M059J (cell line): ENCODE measurements around the gene GREB1L. TPM values are rescaled to one million over a fixed set of nuclear protein-coding genes. Genes with fewer than 3 reads are reported as not detected.
"Not testable (repeated sequence)": the region's sequence is repeated elsewhere in the genome, so short reads cannot be mapped to it uniquely, and the experiment has no call there.

Experiments used
- DNase-seq: peaks from one replicate; pipeline ENCODE4 v3.0.0-alpha.2; 2012; ENCODE audit warnings: low read depth
- total RNA-seq: library from RNA; depleted of rRNA; stranded (reverse); fragments of >200 nt; shearing (Covaris generic); gene quantifications from 2 replicates; pipeline ENCODE4 v1.2.3, GENCODE V29; 2014

The GREB1L gene
- total RNA-seq, 1 experiment from 2014 or later, result 8.9 TPM

DNA sequence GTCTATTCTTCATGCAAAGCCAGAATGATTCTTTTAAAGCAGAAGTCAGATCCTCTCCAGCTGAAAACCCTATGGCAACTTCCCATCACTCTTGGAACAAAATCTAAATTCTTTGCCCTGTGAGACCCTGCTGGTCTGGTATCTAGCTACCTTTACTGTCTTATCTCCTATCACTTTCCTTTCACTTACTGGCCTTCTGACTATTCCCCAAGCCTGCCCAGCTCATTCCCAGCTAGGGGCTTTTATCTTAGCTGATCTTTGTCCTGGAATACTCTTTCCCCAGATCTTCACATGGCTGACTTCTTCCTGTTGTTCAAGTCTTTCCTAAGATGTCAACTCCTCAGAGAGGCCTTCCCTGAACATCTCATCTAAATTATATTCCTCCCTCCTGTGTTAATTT, 63.6 kb downstream of the GREB1L start:
- no peak for DNase-seq

DNA sequence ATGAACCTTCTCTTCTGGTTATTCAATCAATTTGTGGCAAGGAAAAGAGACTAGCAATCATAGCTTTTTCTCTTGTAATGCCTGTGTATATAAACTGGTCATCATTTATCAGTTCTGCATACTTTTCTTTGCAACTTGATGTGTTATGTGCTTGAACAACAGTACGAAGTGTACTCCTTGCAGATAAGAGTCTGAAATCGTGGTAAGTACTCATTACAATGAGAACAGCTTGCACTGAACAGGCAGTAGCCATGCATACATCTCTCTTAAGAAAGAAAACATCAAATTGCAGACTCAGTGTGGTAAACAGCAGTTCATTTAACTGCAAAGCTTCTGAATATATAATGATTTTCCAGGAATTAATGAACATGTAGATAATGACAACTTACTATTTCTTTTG, 64.3 kb downstream of the GREB1L start:
- DNase-seq, result no peak

DNA sequence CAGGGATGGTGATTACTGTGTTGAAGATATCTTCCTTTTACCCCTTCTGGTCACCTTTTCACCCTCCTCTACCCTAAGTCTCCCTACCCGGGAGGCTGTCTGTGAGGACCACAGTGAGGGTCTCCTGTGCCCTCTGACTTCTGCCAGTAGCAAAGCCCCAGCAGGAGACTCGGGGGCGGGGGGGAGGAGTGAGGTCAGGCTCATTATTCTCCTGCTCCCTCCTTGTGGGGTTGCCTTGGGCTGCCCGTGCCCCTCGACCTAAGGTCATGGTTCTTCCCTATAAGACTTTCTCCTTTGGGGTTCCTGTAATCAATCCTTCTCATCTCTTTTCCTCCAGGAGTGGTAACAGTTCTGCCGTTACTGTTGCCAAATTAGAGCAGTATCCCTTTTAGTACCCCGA, 65.5 kb downstream of the GREB1L start:
- no peak for DNase-seq

- no peak for DNase-seq
Observed at GRCh38 chr18:21309248-21309647, 67.2 kb downstream of the GREB1L start.

DNA sequence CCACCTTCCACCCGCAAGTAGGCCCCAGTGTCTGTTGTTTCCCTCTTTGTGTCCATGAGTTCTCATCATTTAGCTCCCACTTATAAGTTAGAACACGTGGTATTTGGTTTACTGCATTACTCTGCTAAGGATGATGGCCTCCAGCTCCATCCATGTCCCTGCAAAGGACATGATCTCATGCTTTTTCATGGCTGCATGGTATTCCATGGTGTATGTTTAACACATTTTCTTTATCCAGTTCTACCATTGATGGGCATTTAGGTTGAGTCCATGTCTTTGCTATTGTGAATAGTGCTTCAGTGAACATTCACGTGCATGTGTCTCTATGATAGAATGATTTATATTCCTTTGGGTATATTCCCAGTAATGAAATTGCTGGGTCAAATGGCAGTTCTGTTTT, 69.9 kb downstream of the GREB1L start:
- DNase-seq, result not testable (repeated sequence)

DNA sequence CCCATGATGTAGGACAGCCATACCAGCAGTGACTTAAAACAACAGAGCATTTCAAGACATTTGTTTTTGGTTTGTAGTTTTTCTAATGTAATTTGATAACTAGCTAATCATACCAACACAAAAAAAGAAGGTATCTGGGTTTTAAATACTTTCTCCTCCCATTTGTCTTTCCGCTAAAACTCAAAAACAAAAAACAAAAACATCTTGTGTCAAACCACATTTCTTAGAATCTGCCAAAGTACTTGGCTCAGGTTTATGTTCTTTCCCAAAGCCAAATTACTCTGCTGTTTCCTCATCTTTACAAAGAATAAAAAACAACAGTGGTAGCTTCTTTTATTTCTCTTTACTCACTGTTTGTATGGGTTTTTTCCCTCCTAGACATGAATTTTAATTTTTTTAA, 71.5 kb downstream of the GREB1L start:
- peak; percentile 22 for DNase-seq

- DNase-seq, result peak; percentile 79
Observed at GRCh38 chr18:21314724-21315123, 72.7 kb downstream of the GREB1L start.

- DNase-seq, result not testable (repeated sequence)
Observed at GRCh38 chr18:21315126-21315525, 73.1 kb downstream of the GREB1L start.

- DNase-seq, result peak; percentile 69
Observed at GRCh38 chr18:21315741-21316197, 73.7 kb downstream of the GREB1L start.

DNA sequence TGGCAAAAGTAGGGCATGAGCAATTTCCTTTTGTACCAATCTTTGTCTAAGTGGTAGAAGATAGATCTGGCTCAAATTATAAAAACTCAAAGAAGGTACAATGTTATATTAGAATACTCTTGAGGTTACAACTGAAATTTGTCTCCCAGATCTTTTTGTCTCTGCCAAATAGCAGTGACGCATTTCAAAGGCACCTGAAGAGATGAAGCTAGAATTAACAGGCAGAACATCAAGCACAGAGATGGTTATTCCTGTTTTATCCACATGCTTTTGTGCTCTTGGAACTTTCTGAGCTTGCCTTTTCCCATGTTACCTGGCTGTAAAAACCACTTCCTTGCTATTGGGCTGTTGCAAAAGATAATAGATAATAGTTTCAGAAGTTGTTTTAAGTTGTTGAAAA, 74.3 kb downstream of the GREB1L start:
- DNase-seq, result peak; percentile 84

GRCh38 chr18:21321711-21322110, 79.7 kb downstream of the GREB1L start:
- no peak for DNase-seq

- DNase-seq, result no peak
Observed at GRCh38 chr18:21327101-21327500, 85.1 kb downstream of the GREB1L start.

GRCh38 chr18:21330122-21330701, 88.2 kb downstream of the GREB1L start:
- peak; percentile 97 for DNase-seq

GRCh38 chr18:21331065-21331464, 89.0 kb downstream of the GREB1L start:
- no peak for DNase-seq

DNA sequence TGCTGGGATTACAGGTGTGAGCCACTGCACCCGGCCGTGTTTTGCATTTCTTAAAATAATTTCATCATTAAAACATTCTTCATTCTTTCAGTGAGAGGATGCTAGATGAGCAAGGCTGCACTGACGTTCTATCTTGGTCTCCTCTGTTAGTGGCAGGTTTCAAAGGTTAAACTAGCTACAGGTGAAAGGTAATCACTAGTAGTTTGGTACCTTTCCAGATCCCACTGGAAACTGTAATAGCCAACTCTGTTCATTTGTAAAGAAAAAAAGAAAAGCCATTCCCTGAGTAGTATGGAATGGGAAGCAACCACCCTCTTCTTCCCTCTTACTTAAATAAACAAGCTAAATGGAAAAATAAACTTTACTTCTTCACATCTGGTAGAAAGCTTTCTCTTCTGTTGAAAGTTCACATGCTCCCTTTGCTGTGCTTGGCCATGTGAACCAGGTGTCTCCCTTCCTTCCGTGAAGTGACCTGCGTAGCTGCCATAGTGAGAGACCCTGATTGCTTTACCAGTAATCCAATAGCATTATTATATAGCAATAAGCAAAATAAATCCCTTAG, 94.0 kb downstream of the GREB1L start:
- DNase-seq, result no peak

DNA sequence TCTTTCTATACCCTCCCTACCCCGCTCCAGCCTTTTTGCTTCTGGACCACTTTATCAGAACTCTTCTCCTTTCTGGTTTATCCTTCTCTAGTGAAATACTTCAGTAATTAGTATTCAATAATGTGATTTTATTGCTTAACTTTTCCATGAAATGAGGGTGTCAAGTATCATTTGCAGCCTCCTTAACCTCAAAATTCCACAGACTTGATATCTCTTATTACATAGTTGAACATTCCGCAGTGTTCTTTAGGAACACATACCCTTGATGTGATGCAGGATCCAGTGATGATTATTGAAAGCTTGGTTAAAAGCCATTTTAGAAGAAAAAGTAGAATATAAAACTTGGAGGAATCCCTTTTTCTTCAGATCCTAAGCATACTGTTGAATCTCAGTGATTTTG, 94.8 kb downstream of the GREB1L start:
- DNase-seq, result no peak

GRCh38 chr18:21341141-21341540, 99.1 kb downstream of the GREB1L start:
- peak; percentile 74 for DNase-seq

GRCh38 chr18:21342372-21342771, 100.3 kb downstream of the GREB1L start:
- DNase-seq, result no peak

DNA sequence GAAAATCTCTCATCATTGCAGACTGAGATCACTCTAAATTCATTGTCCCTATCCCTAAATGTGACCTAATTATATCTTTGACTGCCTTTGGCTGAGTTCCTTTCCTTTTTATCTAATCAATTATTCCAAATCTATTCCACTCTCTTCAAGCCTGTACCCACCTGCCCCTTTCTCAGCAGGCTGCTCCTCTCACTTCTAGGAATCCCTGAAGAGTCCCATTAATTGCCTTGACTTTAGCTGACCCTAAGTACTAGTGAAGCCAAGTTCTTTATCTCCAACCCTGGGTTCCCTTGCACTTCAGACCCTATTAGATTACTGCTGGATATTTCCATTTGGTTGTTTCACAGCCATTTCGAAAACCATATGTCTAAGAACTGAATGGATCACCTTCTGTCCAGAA, 102.8 kb downstream of the GREB1L start:
- no peak for DNase-seq

DNA sequence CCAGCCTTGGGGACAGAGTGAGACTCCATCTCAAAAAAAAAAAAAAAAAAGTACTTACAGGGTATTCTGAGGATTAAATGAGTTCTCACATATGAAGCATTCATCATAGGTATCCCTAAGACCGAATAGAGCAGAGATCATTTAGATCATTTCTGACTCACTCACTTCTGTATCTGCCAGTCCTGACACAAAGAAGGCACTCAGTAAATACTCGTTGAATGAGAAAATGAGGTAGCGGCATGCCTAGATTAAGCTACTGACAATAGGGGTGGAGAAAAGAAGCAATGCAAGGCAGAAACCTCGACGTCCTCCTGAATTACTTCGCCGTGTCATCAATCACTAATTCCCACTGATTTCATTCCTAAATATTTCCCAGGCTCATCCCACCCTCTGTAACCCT, 103.8 kb downstream of the GREB1L start:
- no peak for DNase-seq

DNA sequence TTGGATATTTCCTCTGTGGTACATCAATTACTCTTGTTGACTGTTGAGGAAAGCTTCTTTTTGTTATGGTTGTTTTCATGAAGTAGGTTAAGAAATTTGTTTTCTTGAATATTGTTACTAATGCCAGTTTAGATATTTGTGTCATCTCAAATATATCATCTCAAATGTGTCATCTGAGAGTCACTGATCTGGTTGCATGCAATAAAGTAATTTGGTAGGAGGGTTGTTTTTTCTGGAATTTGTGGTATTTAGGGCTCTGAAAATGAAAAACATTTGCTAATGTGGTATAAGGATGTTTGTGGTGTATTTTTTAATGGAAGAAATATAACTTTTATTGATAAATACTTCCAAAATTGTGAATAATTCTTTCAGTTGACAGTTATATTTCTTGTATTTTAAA, 117.7 kb downstream of the GREB1L start:
- DNase-seq, result peak; percentile 23

DNA sequence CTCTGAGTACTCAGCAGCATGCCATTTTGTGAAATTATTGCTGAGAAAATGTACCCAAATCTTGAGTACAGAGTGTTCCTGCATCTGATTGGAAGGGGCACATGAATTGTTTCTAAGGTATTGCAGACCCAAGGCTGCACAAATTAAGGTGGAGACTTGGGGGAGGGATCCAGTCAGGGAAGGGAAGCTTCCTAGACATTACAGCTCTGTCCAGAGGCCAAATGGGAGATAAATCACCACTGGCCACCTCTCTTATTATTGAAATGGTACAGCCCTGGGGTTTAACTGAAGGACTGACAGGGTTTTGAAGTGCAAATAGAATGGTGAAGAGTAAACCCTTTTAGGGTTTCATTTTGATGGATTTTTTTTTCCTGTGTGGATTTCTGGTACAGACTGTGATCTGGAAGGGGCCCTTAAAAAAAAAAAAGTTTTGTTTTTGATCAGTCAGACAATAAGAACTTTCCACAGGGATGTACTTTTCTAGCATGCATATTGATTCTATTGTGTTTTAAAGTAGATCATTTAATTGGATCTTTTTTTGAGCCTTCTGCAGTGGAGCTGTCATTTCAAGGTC, 119.4 kb downstream of the GREB1L start:
- DNase-seq, result peak; percentile 39

DNA sequence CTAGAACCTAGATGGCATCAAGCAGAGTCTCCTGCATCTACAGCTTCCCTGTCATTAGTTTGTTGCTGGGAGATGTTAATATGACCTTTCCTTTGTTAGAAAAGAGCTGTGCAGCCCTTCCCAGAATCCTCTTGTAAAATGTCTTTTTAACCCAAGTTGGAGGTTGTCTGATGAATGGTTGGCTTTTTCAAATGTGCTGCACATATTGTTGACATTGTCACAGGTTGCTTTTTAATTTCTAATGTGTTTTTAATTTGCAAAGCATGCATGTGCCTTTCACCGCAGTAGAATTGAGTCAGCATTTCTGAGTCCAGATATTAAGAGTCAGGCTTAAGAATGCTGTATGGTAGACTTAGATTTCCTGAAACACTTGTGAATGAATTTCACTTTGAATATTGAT, 120.8 kb downstream of the GREB1L start:
- peak; percentile 15 for DNase-seq

DNA sequence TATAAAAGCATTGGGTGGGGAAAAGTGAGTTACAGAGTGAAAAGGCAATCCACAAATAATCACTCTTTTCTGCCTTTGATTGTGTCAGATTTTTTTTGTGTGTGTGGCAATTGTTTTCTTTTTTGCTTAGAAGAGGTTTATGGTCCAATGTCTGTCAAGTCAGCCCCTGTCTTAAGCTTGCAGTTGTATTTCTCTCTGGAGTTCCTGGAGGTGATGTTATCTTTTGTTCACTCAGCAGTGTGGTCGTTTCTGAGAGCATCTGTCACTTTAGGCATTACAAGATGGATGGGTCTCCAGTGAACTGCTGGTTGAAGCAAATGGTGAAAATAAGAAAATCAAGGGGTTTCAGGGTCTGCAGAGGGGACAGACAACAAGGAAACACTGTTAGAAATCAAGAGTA, 121.3 kb downstream of the GREB1L start:
- peak; percentile 38 for DNase-seq
